Memory B cell (primary cell): ENCODE results near the gene ITPK1.
A peak's percentile ranks its signal among the peaks of the same experiment; 100 is the strongest.

Experiments used
- ATAC-seq: fragments of 150-1000 bp; cut with Tn5 transposase; 2 replicates; pipeline ENCODE4 v1.10.0; 2021; ENCODE audit warnings: low read depth, mild to moderate bottlenecking, moderate library complexity
- DNase-seq, 2 donors: peaks; one replicate each; pipeline ENCODE4 v3.0.0; 2022; ENCODE audit warnings: low spot score in 2 of 2
- H3K27ac Mint-ChIP-seq: one replicate; pipeline ENCODE4 v1.8.0; 2022; ENCODE audit warnings: mild to moderate bottlenecking, moderate library complexity, mixed read lengths
- H3K27me3 Mint-ChIP-seq: one replicate; pipeline ENCODE4 v1.8.0; 2022; ENCODE audit warnings: mixed read lengths
- H3K36me3 Mint-ChIP-seq: one replicate; pipeline ENCODE4 v1.8.0; 2022; ENCODE audit warnings: mild to moderate bottlenecking, mixed read lengths
- H3K4me1 Mint-ChIP-seq: one replicate; pipeline ENCODE4 v1.8.0; 2022; ENCODE audit warnings: mixed read lengths
- H3K4me3 Mint-ChIP-seq: one replicate; pipeline ENCODE4 v1.8.0; 2022; ENCODE audit warnings: mild to moderate bottlenecking, moderate library complexity, mixed read lengths
- H3K9me3 Mint-ChIP-seq: one replicate; pipeline ENCODE4 v1.8.0; 2022; ENCODE audit warnings: mixed read lengths

The ITPK1 gene

DNA sequence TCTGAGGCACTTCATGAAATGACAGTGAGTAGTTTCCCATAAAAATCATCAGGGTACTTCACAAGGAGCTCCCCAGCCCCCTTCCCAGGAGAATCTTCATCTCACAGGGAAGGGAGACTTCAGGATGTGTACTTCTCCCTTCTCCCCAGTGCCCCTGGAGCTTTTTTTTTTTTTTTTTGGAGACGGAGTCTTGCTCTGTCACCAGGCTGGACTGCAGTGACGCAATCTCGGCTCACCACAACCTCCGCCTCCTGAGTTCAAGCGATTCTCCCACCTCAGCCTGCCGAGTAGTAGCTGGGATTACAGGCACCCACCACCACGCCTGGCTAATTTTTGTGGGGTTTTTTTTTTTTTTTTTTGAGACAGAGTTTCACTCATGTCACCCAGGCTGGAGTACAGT, 10.4 kb downstream of the ITPK1 start:
- no peaks in the 10 kb centered on the region for H3K9me3 Mint-ChIP-seq
- H3K4me3 Mint-ChIP-seq = peak overlapping the region; percentile 21
- H3K36me3 Mint-ChIP-seq = no peaks in the 10 kb centered on the region
- peak; percentile 14 for ATAC-seq
- no peak for DNase-seq
- H3K4me1 Mint-ChIP-seq = peaks cover 60% of the 10 kb centered on the region
- H3K27ac Mint-ChIP-seq = peak overlapping the region; percentile 85
- no peaks in the 10 kb centered on the region for H3K27me3 Mint-ChIP-seq

DNA sequence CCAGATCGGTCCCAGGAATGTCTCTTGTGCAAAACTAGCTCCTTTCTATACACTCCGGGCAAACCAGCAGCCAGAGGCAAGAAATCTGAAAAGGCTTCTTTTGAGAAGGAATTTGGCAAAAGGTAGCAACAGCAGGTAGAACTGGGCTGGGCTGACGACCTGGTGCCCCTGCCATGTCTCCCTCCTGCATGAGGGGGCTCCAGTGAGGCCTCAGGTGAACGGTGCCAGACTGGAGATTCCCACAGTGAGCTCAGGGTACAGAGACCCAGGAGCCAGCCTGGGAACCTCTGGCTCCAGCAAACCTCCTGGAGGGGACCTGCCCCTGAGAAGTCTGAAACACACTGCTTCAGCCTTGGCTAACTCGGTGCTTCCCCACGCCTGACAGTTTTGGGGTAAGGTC, 10.8 kb downstream of the ITPK1 start:
- Mint-ChIP-seq H3K4me3 (peak overlapping the region; percentile 21), H3K4me1 (peaks cover 60% of the 10 kb centered on the region), H3K27me3 (no peaks in the 10 kb centered on the region), H3K9me3 (no peaks in the 10 kb centered on the region), H3K36me3 (no peaks in the 10 kb centered on the region), H3K27ac (peak overlapping the region; percentile 85)
- ATAC-seq (peak; percentile 22), DNase-seq (no peak)

DNA sequence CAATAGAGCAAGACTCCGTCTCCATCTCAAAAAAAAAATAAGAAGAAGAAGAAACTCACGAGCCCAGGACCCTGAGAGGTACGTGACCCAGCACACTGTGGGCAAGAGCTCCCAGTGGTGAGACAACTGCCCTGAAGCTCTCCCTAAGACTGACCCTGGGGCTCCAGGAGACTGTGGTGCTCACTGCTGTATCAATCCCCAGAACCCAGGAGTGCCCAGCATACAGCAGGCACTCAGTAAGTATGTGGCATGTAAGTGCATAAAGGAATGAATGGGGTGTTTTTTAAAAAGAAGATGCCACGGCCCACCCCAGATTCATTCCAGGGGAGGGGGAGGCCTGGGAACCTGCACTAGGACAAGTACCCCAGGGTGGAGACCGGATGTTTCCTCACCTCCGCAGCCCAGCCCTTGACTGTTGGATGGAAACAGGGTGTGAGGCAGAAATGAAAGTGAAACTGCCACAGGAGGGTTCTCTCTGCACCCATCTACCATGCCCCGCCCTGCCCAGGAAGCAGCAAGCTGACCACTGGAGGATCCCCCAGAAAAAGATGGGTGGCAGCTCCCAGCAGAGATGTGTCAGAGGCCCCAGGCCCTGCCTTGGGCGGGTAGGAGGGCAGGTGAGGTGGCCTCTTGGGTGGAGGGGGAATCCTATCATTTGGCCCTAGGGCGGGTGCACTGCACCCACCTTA, 12.2 kb downstream of the ITPK1 start:
- no peaks in the 10 kb centered on the region for H3K36me3 Mint-ChIP-seq

DNA sequence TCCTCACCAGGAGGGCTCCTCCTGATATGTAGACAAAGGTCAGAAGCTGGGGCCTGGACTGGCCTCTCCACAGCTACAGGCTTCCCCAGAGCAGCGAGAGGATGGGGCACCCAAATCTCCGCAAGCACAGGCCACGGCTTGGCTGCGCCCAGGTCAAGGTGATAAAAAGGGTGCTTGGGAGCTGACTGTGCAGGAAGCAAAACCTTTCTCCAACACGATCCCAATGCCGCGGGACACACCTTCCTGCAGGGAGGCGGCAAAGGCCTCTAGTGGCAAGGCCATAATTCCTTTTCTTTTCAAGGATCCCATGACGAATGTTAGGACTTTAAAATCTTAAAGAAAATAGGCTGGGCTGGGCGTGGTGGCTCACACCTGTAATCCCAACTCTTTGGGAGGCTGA, 13.6 kb downstream of the ITPK1 start:
- ATAC-seq (no peak), DNase-seq (no peak)
- Mint-ChIP-seq H3K27ac (no peak overlapping the region), H3K36me3 (no peaks in the 10 kb centered on the region), H3K9me3 (no peaks in the 10 kb centered on the region), H3K27me3 (no peaks in the 10 kb centered on the region), H3K4me1 (peaks cover 43% of the 10 kb centered on the region), H3K4me3 (no peak overlapping the region)

More for the DNA sequence above, 12.2 kb downstream of the ITPK1 start:
- peak; percentile 22 to 29 for DNase-seq
- Mint-ChIP-seq H3K27ac (peak overlapping the region; percentile 85), H3K4me3 (peak overlapping the region; percentile 83), H3K27me3 (no peaks in the 10 kb centered on the region), H3K4me1 (peaks cover 47% of the 10 kb centered on the region), H3K9me3 (no peaks in the 10 kb centered on the region)
- peak; percentile 92 for ATAC-seq

DNA sequence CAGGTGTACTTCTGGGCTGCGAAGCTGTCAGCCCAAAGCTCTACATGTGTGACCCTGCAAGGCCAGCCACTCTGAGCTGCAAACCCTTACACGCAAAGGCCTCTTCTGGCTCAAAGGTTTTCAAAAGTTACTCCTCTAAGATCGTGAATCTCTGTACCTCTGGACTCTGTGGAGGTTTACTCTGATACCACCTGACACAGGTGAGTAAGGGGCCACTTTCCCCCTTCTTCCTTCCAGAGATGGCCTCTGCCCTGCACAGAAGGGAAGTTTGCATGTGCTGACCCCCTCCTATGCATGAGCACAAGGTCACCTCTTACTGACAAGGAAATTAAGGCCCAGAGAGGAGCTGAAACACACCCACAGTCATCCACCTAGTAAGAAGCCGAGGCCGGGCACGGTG, 14.5 kb downstream of the ITPK1 start:
- no peaks in the 10 kb centered on the region for H3K27me3 Mint-ChIP-seq
- peaks cover 2% of the 10 kb centered on the region for H3K36me3 Mint-ChIP-seq
- no peaks in the 10 kb centered on the region for H3K9me3 Mint-ChIP-seq
- no peak overlapping the region for H3K27ac Mint-ChIP-seq
- DNase-seq (no peak), ATAC-seq (no peak)
- H3K4me1 Mint-ChIP-seq = peaks cover 40% of the 10 kb centered on the region
- H3K4me3 Mint-ChIP-seq = no peak overlapping the region

DNA sequence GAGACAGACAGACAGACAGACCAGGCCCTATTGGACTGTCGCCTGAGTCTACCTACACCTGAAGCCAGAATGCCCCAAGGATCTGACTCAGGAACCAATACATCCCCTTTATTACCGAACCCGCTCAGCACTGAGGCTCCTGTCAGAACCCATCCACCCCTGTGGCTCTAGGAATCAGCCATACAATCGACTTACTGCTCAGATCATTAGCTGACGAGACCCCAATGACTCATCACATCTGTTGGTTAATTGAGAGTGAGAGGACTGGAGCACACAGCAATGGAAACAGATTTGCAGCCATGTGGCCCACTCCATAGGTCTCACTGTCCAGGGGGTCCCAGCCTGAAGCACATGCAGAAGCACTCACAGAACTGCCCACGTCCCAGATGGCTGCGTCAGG, 15.2 kb downstream of the ITPK1 start:
- peaks cover 40% of the 10 kb centered on the region for H3K4me1 Mint-ChIP-seq
- H3K27ac Mint-ChIP-seq = no peak overlapping the region
- H3K36me3 Mint-ChIP-seq = peaks cover 6% of the 10 kb centered on the region
- H3K27me3 Mint-ChIP-seq = no peaks in the 10 kb centered on the region
- no peak overlapping the region for H3K4me3 Mint-ChIP-seq
- DNase-seq (no peak), ATAC-seq (no peak)
- H3K9me3 Mint-ChIP-seq = no peaks in the 10 kb centered on the region

DNA sequence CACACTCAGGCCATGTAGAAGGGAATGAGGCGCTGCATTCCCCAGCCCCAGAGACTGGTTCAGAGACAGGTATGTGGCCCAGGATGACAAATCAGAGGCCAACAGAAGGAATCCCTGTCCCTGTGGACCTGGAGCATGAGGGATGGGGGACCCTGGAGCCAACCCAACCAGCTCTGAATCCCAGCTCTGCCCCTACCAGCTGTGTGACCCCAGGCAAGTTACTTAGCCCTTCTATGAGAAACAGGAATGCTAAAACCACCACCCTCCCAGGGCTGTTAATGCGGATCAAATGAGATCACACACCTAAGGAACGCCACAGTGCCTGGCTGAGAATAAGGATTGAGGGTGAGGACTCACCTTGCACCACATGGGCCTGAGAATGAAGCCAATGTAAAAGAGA, 15.6 kb downstream of the ITPK1 start:
- Mint-ChIP-seq H3K4me1 (peaks cover 40% of the 10 kb centered on the region), H3K27ac (no peak overlapping the region), H3K9me3 (no peaks in the 10 kb centered on the region), H3K4me3 (no peak overlapping the region), H3K27me3 (no peaks in the 10 kb centered on the region), H3K36me3 (peaks cover 6% of the 10 kb centered on the region)
- DNase-seq (no peak), ATAC-seq (no peak)

DNA sequence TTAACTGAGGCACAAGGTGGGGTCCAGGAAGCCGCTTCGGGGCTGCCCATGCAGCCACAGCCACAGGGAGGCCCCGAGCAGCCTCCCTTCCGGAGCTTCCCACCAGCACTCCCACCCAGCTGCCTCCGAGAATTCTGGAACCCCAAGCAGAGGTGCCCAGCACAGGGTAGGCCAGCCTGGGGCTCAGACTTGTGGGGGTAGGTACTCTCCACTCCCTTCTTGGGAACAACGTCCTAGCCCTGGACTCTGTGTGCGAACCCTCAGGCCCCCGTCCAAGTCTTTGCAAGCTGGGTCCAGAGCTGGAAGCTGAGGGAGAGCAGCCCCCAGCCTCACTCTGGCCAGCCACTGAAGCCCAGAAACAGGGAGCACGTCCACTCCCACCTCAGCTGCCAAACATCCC, 16.1 kb downstream of the ITPK1 start:
- Mint-ChIP-seq H3K27ac (no peak overlapping the region), H3K9me3 (no peaks in the 10 kb centered on the region), H3K4me3 (no peak overlapping the region), H3K4me1 (peaks cover 41% of the 10 kb centered on the region), H3K36me3 (peaks cover 6% of the 10 kb centered on the region), H3K27me3 (no peaks in the 10 kb centered on the region)
- no peak for ATAC-seq
- no peak for DNase-seq

DNA sequence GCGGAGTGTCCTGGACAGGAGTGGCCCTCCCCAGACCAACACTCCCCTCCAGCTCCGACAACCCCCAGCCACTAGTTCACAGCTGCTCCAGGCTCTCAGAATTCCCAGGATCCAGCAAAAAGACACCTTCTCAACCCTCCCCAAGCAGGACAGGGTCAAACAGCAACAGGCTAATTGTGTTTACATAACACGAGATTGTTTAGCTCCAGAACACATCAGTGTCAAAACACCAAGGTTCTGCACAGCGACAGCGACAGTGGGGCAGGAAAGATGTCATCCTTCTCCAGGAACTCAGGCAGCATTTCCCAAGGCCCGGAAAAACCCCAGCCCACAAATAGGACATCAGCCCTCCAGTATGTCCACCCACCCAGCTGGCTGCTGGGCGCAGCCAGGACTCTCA, 16.5 kb downstream of the ITPK1 start:
- Mint-ChIP-seq H3K9me3 (no peaks in the 10 kb centered on the region), H3K36me3 (peaks cover 6% of the 10 kb centered on the region), H3K27ac (no peak overlapping the region), H3K4me1 (peaks cover 41% of the 10 kb centered on the region), H3K4me3 (no peak overlapping the region), H3K27me3 (no peaks in the 10 kb centered on the region)
- DNase-seq (no peak), ATAC-seq (no peak)

DNA sequence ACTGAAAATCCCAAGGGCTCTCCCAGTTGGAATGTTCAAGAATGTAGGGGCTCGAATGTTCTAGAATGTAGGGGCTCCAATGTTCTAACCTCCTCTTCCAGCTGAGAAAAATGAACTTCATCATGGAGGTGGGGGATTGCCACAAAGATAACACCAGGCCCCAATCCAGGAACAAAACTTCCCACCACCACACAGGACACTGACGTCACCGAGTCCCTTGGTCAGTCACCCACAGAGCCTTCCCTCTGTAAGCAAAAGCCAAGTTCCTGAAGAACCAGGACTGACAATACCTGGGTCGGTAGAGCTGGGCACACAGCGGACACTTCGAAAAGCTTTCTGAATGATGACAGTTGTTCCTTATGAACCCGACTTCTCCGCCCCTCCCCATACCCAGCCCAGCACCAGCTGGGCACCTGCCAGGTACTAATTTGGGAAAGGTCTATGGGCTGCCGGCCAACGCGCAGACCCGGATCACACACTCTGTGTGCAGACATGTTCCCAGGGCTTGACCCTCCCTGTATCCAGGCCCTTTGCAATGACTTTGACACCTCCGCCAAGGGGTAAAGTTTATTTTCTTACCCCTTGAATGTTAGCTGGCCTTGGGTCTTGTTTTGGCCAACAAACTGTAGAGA, 18.9 kb downstream of the ITPK1 start:
- ATAC-seq (no peak), DNase-seq (no peak)
- Mint-ChIP-seq H3K9me3 (no peaks in the 10 kb centered on the region), H3K4me3 (no peak overlapping the region), H3K27ac (no peak overlapping the region), H3K27me3 (no peaks in the 10 kb centered on the region), H3K36me3 (peaks cover 6% of the 10 kb centered on the region), H3K4me1 (peaks cover 35% of the 10 kb centered on the region)

DNA sequence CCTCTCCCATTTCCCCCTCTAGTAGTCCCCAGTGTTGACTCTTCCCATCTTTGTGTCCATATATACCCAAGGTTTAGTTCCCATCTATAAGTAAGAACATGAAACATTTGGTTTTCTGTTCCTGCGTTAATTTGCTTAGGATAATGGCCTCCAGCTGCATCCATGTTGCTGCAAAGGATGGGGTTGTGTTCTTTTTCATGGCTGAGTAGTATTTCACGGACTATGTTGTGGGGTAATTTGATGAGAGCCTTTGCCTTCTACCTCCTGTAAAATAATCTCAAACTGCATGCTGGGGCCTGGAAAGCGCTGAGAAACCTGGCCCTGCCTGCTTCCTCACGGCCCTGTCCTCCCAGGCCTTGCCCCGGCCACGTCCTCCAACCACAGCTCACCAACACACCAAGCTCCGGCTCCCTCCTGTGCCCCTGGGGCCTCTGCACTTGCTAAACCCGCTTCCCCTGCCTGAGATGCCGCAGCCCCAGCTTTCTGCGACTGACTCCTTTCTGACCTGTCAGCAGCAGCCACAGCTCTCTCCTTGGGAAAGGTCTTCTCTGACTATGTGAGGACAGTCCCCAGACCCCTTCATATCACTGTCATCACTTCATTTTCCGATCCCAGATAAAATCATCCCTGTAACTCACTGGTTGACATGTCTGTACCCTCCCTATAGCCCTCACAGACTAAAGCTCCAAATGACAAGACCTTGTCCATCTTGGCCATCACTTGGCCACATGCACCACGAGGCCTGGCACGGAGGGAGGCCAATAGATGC, 19.8 kb downstream of the ITPK1 start:
- no peak overlapping the region for H3K4me3 Mint-ChIP-seq
- ATAC-seq = no peak

DNA sequence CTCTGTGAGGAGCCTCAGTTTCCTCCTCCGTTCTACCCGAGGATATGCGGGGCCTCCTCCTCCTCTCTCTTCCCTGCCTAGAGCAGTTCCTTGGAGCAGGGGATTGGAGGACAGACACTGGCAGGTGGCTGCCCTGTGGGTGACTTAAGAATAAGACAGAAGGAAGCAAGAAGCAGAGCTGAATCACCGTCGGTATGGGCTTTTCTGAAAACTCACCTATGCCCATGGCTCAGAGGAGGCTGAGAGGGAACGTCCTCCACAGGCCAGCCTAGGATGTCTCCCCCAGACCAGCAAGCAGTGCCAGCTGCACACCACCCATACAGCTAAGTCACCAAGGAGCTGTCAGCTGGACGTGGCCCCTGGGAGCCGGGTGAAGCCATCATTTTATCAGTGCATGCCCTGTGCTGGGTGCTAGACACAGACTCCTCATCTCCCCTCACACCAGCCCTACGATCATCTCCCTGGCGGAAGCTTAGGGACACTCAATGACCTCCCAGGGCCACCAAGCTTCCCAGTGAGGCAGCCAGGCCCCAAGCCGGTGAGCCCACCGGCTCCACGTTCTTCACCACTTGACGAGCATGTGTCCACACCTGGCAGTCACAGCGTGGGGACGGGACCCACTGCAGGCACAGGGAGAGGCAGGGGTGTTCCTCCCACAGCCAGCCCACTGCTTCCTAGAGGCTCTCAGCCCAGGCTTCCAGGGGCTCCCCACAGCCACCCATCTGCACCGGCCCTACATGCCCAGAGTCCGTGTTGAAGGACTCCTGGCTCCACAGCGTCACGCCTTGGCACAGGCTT, 21.4 kb downstream of the ITPK1 start:
- no peaks in the 10 kb centered on the region for H3K27me3 Mint-ChIP-seq

More for the DNA sequence above, 19.8 kb downstream of the ITPK1 start:
- H3K27me3 Mint-ChIP-seq = no peaks in the 10 kb centered on the region
- H3K36me3 Mint-ChIP-seq = peaks cover 6% of the 10 kb centered on the region
- H3K4me1 Mint-ChIP-seq = peaks cover 33% of the 10 kb centered on the region
- no peaks in the 10 kb centered on the region for H3K9me3 Mint-ChIP-seq
- H3K27ac Mint-ChIP-seq = no peak overlapping the region
- DNase-seq = no peak

DNA sequence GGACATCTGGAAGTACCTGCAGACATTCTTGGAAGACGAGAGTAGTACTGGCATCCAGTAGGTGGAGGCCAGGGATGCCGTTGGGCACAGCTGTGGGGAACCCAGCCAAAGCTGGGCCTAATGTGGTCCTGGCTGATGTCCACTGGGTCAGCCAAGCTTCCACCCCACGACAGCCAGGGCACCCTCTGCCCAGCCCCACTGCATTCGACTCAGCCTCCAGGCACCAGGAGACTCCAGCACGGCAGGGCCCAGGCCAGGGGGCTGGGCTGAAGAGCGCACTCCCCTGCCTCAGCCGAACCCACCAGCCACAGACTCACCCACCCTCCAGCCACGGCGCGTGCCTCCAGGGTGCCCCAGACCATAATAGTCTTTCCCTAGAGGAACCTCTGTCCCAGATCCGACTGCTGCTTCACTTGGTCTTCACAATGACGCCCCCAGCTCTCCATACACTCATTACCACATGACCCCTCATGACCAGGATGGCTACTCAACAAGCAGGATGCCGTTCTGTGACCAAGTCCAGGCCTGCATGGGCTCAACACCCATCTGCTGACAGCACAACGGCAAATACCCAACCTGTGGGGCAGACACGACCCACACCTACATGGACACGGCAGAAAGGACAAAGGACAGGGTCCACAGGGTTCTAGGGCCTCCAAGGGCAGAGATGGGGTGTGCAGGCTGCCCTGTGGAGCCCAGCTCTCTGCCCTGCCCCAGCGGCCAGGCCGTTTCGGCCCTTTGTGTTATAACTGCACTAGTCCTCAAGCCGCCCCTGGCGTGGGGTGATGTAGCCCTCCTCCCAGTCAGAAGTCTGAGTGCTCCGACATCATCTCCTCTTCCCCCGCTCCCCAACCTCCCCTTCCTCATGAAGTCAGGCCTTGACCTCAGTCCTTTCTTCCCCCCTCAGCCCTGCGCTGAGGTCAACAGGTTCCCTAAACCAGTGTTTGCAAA, 22.8 kb downstream of the ITPK1 start:
- DNase-seq (no peak), ATAC-seq (no peak)
- Mint-ChIP-seq H3K4me1 (peaks cover 33% of the 10 kb centered on the region), H3K36me3 (peaks cover 6% of the 10 kb centered on the region), H3K4me3 (no peak overlapping the region), H3K27ac (peak overlapping the region; percentile 81), H3K9me3 (no peaks in the 10 kb centered on the region), H3K27me3 (no peaks in the 10 kb centered on the region)

More for the DNA sequence above, 21.4 kb downstream of the ITPK1 start:
- Mint-ChIP-seq H3K4me3 (no peak overlapping the region), H3K9me3 (no peaks in the 10 kb centered on the region), H3K36me3 (peaks cover 6% of the 10 kb centered on the region), H3K4me1 (peaks cover 33% of the 10 kb centered on the region), H3K27ac (peak overlapping the region; percentile 51)
- ATAC-seq (no peak), DNase-seq (no peak)
